ENCODE results near the gene SKA1.
"Not testable (repeated sequence)": the region's sequence is repeated elsewhere in the genome, so short reads cannot be mapped to it uniquely, and the experiment has no call there.

Gene SKA1

DNA sequence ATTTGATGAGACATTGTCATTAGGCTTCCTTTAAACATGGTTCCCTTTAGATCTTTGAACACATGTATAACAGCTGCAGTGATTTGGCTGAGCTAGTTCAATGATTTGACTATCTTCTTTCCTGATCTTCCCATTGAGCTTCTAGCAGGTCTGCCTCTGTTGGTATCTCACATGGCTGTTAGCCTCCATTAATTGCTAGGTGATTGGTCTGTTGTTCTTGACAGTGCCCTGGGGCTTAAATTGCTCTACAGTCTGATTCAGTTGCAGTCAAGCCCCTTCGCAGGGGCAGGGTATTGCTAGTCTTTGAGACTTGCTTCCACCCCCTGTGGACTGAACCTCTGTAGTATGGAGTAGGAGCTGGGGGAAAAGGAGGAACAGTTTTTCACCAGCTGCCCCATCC, 24.1 kb downstream of the SKA1 start:
- Histone ChIP-seq H3K9me3 (replicated peaks in 1 of 11) (peaks cover 0 to 9% (median 0%) of the 10 kb centered on the region in 11 experiments; a peak in 1 of 22 replicates), H3K36me3 (peaks cover 2 to 25% (median 15%) of the 10 kb centered on the region in 11 experiments; a peak in 19 of 22 replicates), H3K4me1 (peaks cover 0 to 3% (median 0%) of the 10 kb centered on the region in 10 experiments; a peak in 1 of 20 replicates), H3K27ac (no peak overlapping the region), H3K4me3 (no peak overlapping the region), H4K20me1 (no peaks in the 10 kb centered on the region; a peak in 1 of 22 replicates), H3K9ac (no peak overlapping the region), H3K27me3 (no peaks in the 10 kb centered on the region; a peak in 1 of 22 replicates), H3K4me2 (no peak overlapping the region)
- TF ChIP-seq Cebpa-rat (IDR thresholded peaks at IDR 0.05) = no peak

DNA sequence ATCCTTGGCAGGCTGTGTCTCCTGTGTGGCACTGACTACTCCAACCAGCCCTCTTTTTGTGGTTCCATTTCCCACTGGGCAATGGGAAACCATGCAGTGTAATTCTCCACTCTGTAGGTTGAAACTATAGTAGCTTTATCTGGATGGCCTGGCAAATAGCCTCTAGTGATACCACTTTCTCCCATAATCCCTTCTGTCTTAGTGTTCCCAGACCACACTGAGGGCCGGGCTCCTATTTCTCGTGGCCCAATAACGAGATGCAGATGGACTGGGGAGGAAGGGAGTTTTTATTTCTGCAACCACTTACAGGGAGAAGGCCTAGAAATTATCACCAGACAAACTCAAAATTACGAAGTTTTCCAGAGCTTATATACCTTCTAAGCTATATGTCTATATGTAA, 24.7 kb downstream of the SKA1 start:
- Histone ChIP-seq H3K9ac (no peak overlapping the region), H3K4me1 (peaks cover 0 to 3% (median 0%) of the 10 kb centered on the region in 10 experiments; a peak in 1 of 20 replicates), H3K4me3 (no peak overlapping the region), H3K27me3 (no peaks in the 10 kb centered on the region; a peak in 1 of 22 replicates), H3K27ac (no peak overlapping the region), H3K36me3 (peaks cover 0 to 18% (median 8%) of the 10 kb centered on the region in 11 experiments; a peak in 12 of 22 replicates), H3K9me3 (replicated peaks in 1 of 11) (peaks cover 0 to 4% (median 0%) of the 10 kb centered on the region in 11 experiments; a peak in 1 of 22 replicates), H3K4me2 (no peak overlapping the region), H4K20me1 (no peaks in the 10 kb centered on the region; a peak in 1 of 22 replicates)
- no peak for TF ChIP-seq Cebpa-rat (IDR thresholded peaks at IDR 0.05)

DNA sequence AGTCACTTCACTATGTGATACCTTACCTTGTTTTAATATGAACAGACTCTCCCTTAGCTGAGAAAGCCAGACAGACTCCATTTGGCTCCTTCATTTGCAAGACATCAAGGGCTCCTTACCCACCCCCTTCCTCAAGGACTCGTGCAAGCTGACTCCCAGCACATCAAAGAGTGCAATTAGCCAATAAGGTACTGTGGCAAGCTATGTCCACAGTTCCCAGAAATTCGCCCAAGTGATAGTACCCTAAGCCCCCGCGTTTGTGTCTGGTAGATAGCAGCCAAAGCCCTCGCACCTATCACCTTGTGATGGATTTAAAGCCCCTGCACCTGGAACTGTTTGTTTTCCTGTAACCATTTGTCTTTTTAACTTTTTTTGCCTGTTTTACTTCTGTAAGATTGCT, 25.6 kb downstream of the SKA1 start:
- not testable (repeated sequence) for H3K4me1 ChIP-seq; H3K36me3 ChIP-seq; H3K9ac ChIP-seq; H4K20me1 ChIP-seq; H3K27ac ChIP-seq; H3K9me3 ChIP-seq (replicated peaks in 1 of 11); H3K27me3 ChIP-seq; H3K4me2 ChIP-seq; H3K4me3 ChIP-seq

DNA sequence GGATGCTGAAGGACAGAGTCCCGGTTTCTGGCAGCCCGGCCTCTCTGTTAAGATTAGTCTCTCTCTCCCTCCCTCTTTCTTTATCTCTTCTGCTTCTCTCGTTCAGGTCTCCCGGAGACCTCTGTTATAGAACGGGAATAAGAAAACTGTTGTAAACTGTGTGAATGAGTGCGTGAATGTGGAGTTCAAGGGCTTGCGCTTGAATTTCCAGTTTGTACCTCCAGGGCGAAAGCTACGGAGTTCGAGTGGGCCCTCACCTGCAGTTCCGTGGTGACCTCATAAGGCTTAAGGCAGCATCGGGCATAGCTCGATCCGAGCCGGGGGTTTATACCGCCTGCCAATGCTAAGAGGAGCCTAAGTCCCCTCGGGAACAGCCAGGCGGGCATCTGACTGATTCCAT, 26.4 kb downstream of the SKA1 start:
- H3K9me3 ChIP-seq (replicated peaks in 1 of 11) = no peaks in the 10 kb centered on the region
- no peak for TF ChIP-seq Cebpa-rat (IDR thresholded peaks at IDR 0.05)
- H3K36me3 ChIP-seq = peaks cover 0 to 1% (median 0%) of the 10 kb centered on the region in 11 experiments; a peak in 1 of 22 replicates
- no peak overlapping the region for H3K27ac ChIP-seq
- H3K27me3 ChIP-seq = no peaks in the 10 kb centered on the region; a peak in 1 of 22 replicates
- H3K9ac ChIP-seq = no peak overlapping the region
- H3K4me3 ChIP-seq = no peak overlapping the region
- peaks cover 0 to 3% (median 0%) of the 10 kb centered on the region in 10 experiments; a peak in 1 of 20 replicates for H3K4me1 ChIP-seq
- no peak overlapping the region for H3K4me2 ChIP-seq
- H4K20me1 ChIP-seq = no peaks in the 10 kb centered on the region; a peak in 1 of 22 replicates

DNA sequence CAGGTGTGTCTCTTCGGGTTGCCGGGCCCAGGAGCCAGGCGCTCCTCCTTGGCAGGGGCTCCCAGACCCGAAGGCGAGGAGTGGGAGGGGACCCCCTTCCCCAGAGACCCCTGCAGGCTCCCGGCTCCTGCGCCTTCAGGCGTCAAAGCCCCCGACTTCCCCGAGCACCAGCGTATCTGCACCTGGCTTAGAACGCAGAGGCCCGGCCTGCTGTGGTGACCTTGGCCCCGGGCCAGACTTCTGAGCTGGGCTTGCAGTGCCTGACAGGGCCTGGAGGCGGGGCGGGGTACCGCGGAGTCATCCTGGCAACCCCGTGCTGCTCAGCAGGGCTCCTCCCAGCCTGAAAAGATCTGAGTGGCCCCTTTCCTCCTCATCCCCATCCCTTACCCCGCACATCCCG, 27.0 kb downstream of the SKA1 start:
- Histone ChIP-seq H3K9me3 (replicated peaks in 1 of 11) (no peaks in the 10 kb centered on the region), H3K27ac (no peak overlapping the region), H3K9ac (no peak overlapping the region), H3K4me2 (peak overlapping the region in 1 of 11 experiments; percentile 20; a peak in 2 of 22 replicates), H3K4me1 (peaks cover 0 to 3% (median 0%) of the 10 kb centered on the region in 10 experiments; a peak in 1 of 20 replicates), H4K20me1 (no peaks in the 10 kb centered on the region; a peak in 1 of 22 replicates), H3K36me3 (no peaks in the 10 kb centered on the region), H3K4me3 (no peak overlapping the region), H3K27me3 (no peaks in the 10 kb centered on the region; a peak in 1 of 22 replicates)
- no peak for TF ChIP-seq Cebpa-rat (IDR thresholded peaks at IDR 0.05)

DNA sequence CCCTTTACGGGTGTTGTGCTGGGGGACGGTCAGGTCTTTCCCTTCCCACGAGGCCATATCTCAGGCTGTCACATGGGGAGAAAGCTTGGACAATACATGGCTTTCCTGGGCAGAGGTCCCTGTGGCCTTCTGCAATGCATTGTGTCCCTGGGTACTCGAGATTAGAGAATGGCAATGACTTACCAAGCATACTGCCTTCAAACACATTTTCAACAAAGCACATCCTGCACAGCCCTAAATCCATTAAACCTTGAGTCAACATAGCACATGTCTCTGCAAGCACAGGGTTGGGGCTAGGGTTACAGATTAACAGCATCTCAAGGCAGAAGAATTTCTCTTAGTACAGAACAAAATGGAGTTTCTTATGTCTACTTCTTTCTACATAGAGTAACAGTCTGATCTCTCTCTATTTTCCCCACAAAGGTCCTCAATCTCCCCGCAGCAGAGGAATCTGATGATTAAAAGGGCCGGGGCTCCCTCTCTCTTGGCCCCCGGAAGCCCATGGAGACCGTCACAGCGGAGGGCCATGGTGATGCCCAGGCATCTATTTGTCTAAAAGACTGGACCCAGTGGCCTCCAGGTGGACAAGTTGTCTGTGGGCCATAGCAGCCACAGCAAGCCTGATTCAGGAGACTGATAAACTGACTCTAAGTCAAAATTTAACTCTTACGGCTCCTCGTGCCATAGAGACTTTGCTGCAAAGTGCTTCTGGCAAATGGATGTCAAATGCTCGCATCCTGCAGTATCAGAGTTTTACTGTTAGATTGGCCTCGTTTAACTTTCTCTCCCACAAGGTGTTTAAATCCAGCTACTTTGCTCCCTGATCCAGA, 30.1 kb downstream of the SKA1 start:
- not testable (repeated sequence) for H4K20me1 ChIP-seq; H3K9ac ChIP-seq; H3K4me2 ChIP-seq; H3K4me1 ChIP-seq; H3K4me3 ChIP-seq; H3K9me3 ChIP-seq (replicated peaks in 1 of 11); H3K36me3 ChIP-seq; H3K27me3 ChIP-seq; H3K27ac ChIP-seq

DNA sequence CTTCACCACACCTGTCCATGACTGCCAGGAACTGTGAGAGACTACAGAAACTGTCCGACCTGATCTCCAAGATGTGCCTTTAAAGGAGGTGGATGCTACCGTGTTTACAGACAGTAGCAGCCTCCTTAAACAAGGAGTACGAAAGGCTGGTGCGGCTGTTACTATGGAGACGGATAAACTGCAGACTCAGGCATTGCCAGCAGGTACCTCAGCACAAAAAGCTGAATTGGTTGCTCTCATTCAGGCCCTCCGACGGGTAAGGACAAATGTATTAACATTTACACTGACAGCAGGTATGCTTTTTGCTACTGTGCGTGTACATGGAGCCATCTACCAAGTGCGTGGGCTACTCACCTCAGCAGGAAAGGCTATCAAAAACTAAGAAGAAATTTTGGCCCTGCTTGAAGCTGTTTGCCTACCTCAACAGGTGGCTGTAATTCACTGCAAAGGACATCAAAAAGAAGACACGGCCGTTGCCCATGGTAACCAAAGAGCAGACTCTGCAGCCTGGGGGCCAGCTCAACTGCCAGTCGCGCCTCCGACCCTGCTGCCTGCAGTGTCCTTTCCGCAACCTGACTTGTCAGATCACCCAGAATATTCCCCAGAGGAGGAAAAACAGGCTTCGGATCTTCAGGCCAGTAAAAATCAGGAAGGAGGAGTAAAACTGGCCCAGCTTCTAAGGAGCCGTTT, 30.9 kb downstream of the SKA1 start:
- H3K27me3 ChIP-seq = no peaks in the 10 kb centered on the region; a peak in 1 of 22 replicates
- no peaks in the 10 kb centered on the region for H3K36me3 ChIP-seq
- H3K9me3 ChIP-seq (replicated peaks in 1 of 11) = no peaks in the 10 kb centered on the region
- H3K4me3 ChIP-seq = no peak overlapping the region
- no peak overlapping the region for H3K9ac ChIP-seq
- TF ChIP-seq Cebpa-rat (IDR thresholded peaks at IDR 0.05) = no peak
- H3K4me1 ChIP-seq = peaks cover 0 to 3% (median 0%) of the 10 kb centered on the region in 10 experiments; a peak in 1 of 20 replicates
- no peaks in the 10 kb centered on the region for H4K20me1 ChIP-seq
- no peak overlapping the region for H3K27ac ChIP-seq
- H3K4me2 ChIP-seq = no peak overlapping the region

DNA sequence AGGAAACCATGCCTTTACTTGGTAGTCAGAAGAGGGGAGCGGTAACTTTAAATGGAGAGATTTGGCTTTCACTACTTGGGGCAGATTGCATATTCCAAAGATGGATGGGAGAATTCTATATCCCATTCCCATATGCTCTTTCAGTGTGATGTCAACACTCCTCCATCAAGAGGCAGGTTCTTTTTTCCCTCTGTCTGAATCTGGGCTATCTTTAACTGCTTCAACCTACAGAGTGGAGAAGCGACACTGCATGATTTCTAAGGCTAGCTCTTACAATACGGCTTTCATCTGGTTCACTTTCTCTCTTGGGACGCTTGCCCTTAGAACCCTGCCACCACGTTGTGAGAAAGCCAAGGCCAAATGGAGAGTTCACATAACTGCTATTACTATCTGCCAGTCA, 34.4 kb downstream of the SKA1 start:
- no peaks in the 10 kb centered on the region for H4K20me1 ChIP-seq
- no peaks in the 10 kb centered on the region for H3K27me3 ChIP-seq
- no peak overlapping the region for H3K4me3 ChIP-seq
- no peaks in the 10 kb centered on the region for H3K36me3 ChIP-seq
- TF ChIP-seq Cebpa-rat (IDR thresholded peaks at IDR 0.05) = no peak
- 0 out of 22 replicates have a peak, but pooled peaks cover 0 to 3% (median 0%) of the 10 kb centered on the region in 11 experiments for H3K9me3 ChIP-seq (replicated peaks in 1 of 11)
- H3K9ac ChIP-seq = no peak overlapping the region
- H3K4me1 ChIP-seq = no peaks in the 10 kb centered on the region
- no peak overlapping the region for H3K27ac ChIP-seq
- H3K4me2 ChIP-seq = no peak overlapping the region

DNA sequence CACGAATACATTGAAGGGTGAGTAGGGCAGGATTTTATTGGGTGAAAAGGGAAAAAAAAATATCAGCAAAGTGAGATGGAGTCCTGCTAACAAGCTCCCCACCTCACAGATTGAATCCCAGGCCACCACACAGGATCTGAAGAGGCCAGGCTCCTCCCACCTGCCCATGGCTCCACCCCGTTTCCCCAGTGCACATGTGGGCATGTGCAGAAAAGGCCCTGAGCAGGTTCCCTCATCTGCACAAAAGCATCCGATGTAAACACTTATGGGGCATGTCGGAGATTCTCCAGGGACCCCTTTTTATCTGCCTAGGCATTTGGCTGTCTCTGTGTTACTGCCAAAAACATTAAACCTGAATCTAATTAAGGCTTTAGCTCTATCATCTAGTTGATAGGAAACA, 35.2 kb downstream of the SKA1 start:
- Histone ChIP-seq H3K9me3 (replicated peaks in 1 of 11) (0 out of 22 replicates have a peak, but pooled peaks cover 0 to 3% (median 0%) of the 10 kb centered on the region in 11 experiments), H3K4me3 (no peak overlapping the region), H4K20me1 (no peaks in the 10 kb centered on the region), H3K4me1 (no peaks in the 10 kb centered on the region), H3K27ac (no peak overlapping the region), H3K27me3 (no peaks in the 10 kb centered on the region), H3K36me3 (no peaks in the 10 kb centered on the region), H3K4me2 (no peak overlapping the region), H3K9ac (no peak overlapping the region)
- TF ChIP-seq Cebpa-rat (IDR thresholded peaks at IDR 0.05) = no peak
